HG02642 (cell line): ENCODE results near the gene MYO9B.

ENCODE experiments used
- ATAC-seq: cut with Tn5 transposase; IDR thresholded peaks from one replicate; pipeline ENCODE4 v1.9.1; 2021; ENCODE audit warnings: mild to moderate bottlenecking; ENCODE audit not compliant: unreplicated experiment, poor library complexity

MYO9B gene

GRCh38 chr19:17109962-17110598 lies 34.5 kb downstream of the MYO9B start:
- ATAC-seq, result peak; percentile 54

DNA sequence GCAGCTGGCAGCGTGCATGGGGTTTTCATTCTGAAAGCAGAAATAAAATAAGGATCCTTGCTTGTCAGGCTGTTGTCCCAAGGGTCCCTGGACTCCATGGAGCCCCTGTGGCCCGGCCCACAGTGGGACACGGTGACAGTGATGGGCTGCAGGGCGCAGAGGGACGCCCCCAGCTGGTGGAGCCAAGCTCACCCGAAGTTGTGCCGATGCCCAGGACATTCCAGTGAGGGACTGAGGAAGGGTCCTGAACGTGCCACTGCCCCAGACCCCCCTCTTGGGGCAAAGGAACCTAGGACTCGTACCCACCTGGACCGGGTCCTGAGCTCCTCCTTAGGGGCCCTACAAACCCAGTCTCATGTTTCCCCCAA lies 35.0 kb downstream of the MYO9B start:
- no peak for ATAC-seq

DNA sequence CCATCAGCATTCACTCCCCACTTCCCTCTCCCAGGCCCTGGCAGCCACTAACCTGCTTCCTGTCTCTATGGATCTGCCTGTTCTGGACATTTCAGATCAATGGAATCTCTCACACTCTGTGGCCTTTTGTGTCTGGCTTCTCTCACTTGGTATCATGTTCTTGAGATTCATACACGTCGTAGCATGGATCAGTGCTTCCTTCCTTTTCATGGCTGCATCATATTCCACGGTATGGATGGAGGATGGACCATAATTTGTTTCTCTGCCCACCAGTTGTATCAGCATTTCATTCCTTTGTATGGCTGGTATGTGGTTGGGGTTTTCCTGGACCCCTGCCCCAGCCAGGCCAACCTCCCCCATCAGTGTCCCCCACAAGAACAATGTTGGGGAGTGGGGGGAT lies 36.2 kb downstream of the MYO9B start:
- no peak for ATAC-seq

GRCh38 chr19:17112271-17112670 lies 36.7 kb downstream of the MYO9B start:
- no peak for ATAC-seq

DNA sequence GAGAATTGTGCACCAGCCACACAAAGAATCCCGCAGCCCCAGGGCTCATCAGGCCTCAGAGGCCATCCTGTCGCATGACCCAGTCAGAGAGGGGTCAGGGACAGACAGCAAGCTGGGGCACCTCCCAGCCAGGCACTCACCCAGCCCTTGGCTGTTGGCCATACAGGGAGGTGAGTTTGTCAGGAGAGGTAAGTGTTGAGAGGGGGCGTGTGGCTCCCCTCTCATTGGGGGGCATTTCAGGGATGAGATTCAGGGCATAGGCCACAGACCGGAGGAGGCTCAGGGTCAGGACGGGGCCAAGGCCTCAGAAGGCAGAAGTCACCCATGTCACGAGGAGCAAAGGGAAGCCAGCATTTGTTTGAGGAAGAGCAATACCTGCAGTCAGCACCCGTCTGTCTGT lies 37.1 kb downstream of the MYO9B start:
- ATAC-seq, result no peak

GRCh38 chr19:17113127-17113785 lies 37.7 kb downstream of the MYO9B start:
- ATAC-seq, result no peak

DNA sequence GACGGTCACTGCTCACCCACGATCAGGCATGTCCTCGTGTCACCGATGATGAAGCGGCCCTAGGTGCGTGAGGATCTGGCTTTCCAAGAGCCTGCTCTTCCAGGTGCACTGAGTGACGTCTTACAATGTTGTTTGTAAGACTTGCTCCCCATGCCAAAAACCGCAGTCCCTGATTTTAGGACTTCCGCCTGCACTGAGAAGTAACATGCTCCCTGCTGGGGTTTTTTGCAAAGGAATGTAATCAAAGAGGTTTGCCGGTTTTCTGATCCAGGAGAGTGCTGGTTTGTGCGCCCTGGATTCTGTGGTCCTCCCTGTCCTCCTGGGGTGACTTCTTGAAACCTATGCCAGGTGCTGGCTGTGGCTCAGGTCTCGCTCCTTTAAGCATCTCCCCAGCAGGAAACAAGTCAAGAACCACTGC lies 38.8 kb downstream of the MYO9B start:
- ATAC-seq, result no peak

GRCh38 chr19:17116996-17117702 lies 41.6 kb downstream of the MYO9B start:
- ATAC-seq, result no peak

DNA sequence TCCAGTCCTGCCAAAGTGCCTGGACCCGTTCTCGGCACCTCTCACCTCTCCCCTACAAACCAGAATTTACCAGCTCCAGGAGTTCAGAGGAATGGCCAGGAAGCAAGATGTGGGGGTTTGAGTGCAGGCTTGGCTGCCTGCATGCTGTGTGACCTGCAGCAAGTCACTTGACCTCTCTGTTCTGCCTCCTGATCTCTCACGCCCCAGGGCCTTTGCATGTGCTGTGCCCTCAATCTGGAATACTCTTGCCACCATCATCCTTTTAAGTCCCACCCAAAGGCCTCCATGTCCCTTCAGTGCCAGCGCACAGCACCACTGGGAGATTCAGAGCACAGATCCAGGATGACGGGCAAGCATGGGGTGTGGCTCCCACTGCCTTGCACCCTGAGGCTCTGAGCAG lies 43.4 kb downstream of the MYO9B start:
- ATAC-seq, result no peak

DNA sequence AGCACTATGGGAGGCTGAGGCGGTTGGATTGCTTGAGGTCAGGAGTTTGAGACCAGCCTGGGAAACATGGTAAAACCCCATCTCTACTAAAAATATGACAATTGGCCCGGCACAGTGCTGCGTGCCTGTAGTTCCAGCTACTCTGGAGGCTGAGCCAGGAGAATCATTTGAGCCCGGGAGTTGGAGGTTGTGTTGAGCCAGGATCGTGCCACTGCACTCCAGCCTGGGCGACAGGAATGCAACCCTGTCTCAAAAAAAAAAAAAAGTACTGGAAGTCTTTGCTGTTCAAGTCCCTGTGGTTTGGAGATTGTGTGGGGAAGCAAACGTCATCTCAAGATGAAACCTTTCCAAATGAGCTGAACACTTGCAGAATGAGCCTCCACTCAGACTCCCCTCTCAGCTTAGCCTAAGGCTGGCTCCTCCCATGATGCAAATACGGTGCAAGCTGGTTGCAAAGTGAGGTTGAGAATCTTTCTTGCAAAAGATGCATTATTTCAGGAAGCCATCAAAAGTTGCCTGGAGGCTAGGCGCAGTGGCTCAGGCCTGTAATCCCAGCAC lies 46.2 kb downstream of the MYO9B start:
- ATAC-seq, result no peak

GRCh38 chr19:17123041-17123440 lies 47.5 kb downstream of the MYO9B start:
- no peak for ATAC-seq

GRCh38 chr19:17124025-17124424 lies 48.4 kb downstream of the MYO9B start:
- ATAC-seq, result no peak

DNA sequence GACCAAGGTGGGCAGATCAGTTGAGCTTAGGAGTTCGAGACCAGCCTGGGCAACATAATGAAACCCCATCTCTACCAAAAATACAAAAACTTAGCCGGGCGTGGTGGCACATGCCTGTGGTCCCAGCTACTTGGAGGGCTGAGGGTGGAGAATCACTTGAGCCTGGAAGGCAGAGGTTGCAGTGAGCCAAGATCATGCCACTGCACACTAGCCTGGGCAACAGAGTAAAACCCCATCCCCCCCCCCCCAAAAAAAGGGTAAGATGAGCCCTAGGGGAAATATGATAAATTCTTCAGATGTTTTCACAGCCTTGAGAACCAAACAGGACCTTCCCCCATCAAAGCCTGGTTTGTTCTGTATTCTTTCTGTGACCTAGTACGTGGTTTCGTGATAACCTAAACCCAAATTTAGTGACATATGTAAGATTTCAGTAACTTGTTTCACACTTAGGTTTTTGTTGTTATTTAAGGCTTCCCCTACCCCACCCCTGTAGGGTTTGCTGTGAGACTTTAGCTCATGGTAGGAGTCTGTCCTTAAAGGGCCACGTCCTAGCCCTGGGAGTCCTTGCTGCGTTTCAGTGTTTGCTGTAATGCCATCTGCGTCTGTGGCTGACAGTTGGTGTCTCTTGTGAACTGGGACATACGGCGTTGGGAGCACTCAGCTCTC lies 49.6 kb downstream of the MYO9B start:
- peak; percentile 63 for ATAC-seq

GRCh38 chr19:17125728-17126677 lies 50.4 kb downstream of the MYO9B start:
- peak; percentile 59 for ATAC-seq

GRCh38 chr19:17127671-17128070 lies 52.1 kb downstream of the MYO9B start:
- ATAC-seq, result no peak

DNA sequence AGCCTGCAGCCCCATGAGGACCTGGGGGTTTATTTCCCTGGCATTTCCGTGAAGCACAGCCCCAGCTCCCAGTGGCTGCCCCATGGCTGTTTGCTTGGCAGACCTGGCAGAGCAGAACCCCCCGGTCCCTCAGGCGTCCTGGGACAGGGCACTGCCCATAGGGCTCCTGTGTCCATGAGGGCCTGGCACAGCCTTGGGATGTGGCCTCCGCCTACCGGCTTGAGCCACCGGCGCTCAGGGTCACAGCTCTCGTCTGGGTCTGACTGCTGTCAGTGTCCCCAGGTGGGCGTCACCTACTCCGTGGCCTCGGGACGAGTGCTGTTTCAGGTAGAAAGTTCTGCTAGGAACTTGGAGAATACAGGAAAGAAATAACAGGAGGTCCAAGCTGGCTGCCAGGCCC lies 52.8 kb downstream of the MYO9B start:
- ATAC-seq, result no peak

- no peak for ATAC-seq
Measured at GRCh38 chr19:17128820-17129219, 53.2 kb downstream of the MYO9B start.

DNA sequence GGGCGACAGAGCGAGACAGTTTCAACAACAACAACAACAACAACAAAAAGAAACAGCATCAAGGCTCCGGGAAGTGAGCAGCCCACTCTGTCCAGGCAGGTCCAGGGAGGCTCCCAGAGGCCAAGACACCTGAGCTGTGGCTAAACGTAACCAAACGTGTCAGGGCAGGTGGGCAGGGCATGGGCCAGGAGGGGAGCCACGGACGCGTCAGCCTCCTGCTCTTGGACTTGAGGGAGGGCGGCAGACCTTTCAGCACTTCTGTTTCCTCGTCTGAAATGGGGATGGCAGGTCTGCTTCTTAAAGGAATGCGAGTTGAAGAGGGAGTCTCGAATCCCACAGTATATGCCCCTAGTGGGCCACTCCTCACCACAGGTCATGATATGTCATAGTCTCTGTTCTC lies 53.8 kb downstream of the MYO9B start:
- ATAC-seq, result no peak

GRCh38 chr19:17135001-17135853 lies 59.6 kb downstream of the MYO9B start:
- peak; percentile 57 for ATAC-seq
